GM19468 (cell line): ENCODE data around the gene SLC35D1.
"Not testable (repeated sequence)": the region's sequence is repeated elsewhere in the genome, so short reads cannot be mapped to it uniquely, and the experiment has no call there.

Experiments
- ATAC-seq: cut with Tn5 transposase; IDR thresholded peaks from one replicate; pipeline ENCODE4 v1.9.1; 2021; ENCODE audit warnings: mild to moderate bottlenecking, moderate library complexity, moderate number of reproducible peaks; ENCODE audit not compliant: unreplicated experiment; ENCODE audit errors: extremely low read depth

SLC35D1 gene

GRCh38 chr1:67053785-67054772 lies at the start of gene SLC35D1:
Gene SLC35D1, minus strand, starts transcription at chr1:67054148. Its CDS starts 135 bp downstream, at chr1:67054013.
- peak; percentile 69 for ATAC-seq

- ATAC-seq: no peak
These were observed 49.6 kb upstream of the SLC35D1 start for GRCh38 chr1:67103548-67103947.

GRCh38 chr1:67100833-67101232 lies 46.9 kb upstream of the SLC35D1 start:
- ATAC-seq: no peak

- no peak for ATAC-seq
These were observed 43.4 kb upstream of the SLC35D1 start for GRCh38 chr1:67097305-67097704.

- ATAC-seq: no peak
These were observed 40.2 kb upstream of the SLC35D1 start for GRCh38 chr1:67094191-67094590.

GRCh38 chr1:67089685-67090208 lies 35.8 kb upstream of the SLC35D1 start:
- ATAC-seq: no peak

GRCh38 chr1:67088440-67088839 lies 34.5 kb upstream of the SLC35D1 start:
- no peak for ATAC-seq

- ATAC-seq: no peak
These were observed 31.4 kb upstream of the SLC35D1 start for GRCh38 chr1:67085326-67085725.

GRCh38 chr1:67084765-67085318 lies 30.9 kb upstream of the SLC35D1 start:
- ATAC-seq: no peak

- ATAC-seq: no peak
These were observed 24.3 kb upstream of the SLC35D1 start for GRCh38 chr1:67078291-67078690.

- no peak for ATAC-seq
These were observed 23.6 kb upstream of the SLC35D1 start for GRCh38 chr1:67077593-67077992.

- no peak for ATAC-seq
These were observed 18.8 kb upstream of the SLC35D1 start for GRCh38 chr1:67072749-67073148.

- ATAC-seq: not testable (repeated sequence)
These were observed 13.7 kb upstream of the SLC35D1 start for GRCh38 chr1:67067655-67068054.

- no peak for ATAC-seq
These were observed 8.5 kb upstream of the SLC35D1 start for GRCh38 chr1:67062412-67062811.

GRCh38 chr1:67061266-67061665 lies 7.3 kb upstream of the SLC35D1 start:
- ATAC-seq: no peak

GRCh38 chr1:67060811-67061218 lies 6.9 kb upstream of the SLC35D1 start:
- ATAC-seq: no peak

GRCh38 chr1:67059346-67059745 lies 5.4 kb upstream of the SLC35D1 start:
- no peak for ATAC-seq

GRCh38 chr1:67058761-67059160 lies 4.8 kb upstream of the SLC35D1 start:
- ATAC-seq: no peak

- ATAC-seq: no peak
These were observed 4.3 kb upstream of the SLC35D1 start for GRCh38 chr1:67058242-67058641.

- ATAC-seq: peak; percentile 27
These were observed 488 bp downstream of the SLC35D1 start for GRCh38 chr1:67053535-67053784.

- peak; percentile 27 for ATAC-seq
These were observed 1.0 kb downstream of the SLC35D1 start for GRCh38 chr1:67052741-67053534.
